Parathyroid adenoma (tissue), 2 donors: ENCODE results near the gene GJB5.
"Not testable (repeated sequence)": the region's sequence is repeated elsewhere in the genome, so short reads cannot be mapped to it uniquely, and the experiment has no call there.

Experiments used
- H2AFZ ChIP-seq: fragments of 300-600 bp; sonication (generic); one replicate; pipeline ENCODE4 v1.7.0; 2017; ENCODE audit warnings: antibody characterized with exemption, mild to moderate bottlenecking
- H3K27ac ChIP-seq: fragments of 300-600 bp; sonication (generic); one replicate; pipeline ENCODE4 v1.7.0; 2017
- H3K27me3 ChIP-seq: fragments of 300-600 bp; sonication (generic); one replicate; pipeline ENCODE4 v1.7.0; 2017; ENCODE audit warnings: low read length; ENCODE audit not compliant: control insufficient read depth, insufficient read depth
- H3K36me3 ChIP-seq: fragments of 300-600 bp; sonication (generic); one replicate; pipeline ENCODE4 v1.7.0; 2017; ENCODE audit warnings: low read length; ENCODE audit not compliant: control insufficient read depth, insufficient read depth
- H3K4me1 ChIP-seq: fragments of 300-600 bp; sonication (generic); one replicate; pipeline ENCODE4 v1.7.0; 2017; ENCODE audit warnings: control low read depth
- H3K4me2 ChIP-seq: fragments of 300-600 bp; sonication (generic); one replicate; pipeline ENCODE4 v1.7.0; 2017; ENCODE audit warnings: low read length
- H3K4me3 ChIP-seq: fragments of 300-600 bp; sonication (generic); one replicate; pipeline ENCODE4 v1.7.0; 2017; ENCODE audit warnings: low read depth, low read length
- H3K79me2 ChIP-seq: fragments of 300-600 bp; sonication (generic); one replicate; pipeline ENCODE4 v1.7.0; 2017; ENCODE audit warnings: control low read depth
- H3K9ac ChIP-seq: fragments of 300-600 bp; sonication (generic); one replicate; pipeline ENCODE4 v1.7.0; 2017; ENCODE audit warnings: mild to moderate bottlenecking
- H3K9me3 ChIP-seq: fragments of 300-600 bp; sonication (generic); one replicate; pipeline ENCODE4 v1.7.0; 2017; ENCODE audit warnings: low read length; ENCODE audit not compliant: control insufficient read depth
- CTCF ChIP-seq: fragments of 300-600 bp; sonication (generic); IDR thresholded peaks from one replicate; pipeline ENCODE4 v1.7.0; 2017; ENCODE audit warnings: antibody characterized with exemption, mild to moderate bottlenecking
- donor health status: primary hyperparathyroidism.

GJB5 gene

DNA sequence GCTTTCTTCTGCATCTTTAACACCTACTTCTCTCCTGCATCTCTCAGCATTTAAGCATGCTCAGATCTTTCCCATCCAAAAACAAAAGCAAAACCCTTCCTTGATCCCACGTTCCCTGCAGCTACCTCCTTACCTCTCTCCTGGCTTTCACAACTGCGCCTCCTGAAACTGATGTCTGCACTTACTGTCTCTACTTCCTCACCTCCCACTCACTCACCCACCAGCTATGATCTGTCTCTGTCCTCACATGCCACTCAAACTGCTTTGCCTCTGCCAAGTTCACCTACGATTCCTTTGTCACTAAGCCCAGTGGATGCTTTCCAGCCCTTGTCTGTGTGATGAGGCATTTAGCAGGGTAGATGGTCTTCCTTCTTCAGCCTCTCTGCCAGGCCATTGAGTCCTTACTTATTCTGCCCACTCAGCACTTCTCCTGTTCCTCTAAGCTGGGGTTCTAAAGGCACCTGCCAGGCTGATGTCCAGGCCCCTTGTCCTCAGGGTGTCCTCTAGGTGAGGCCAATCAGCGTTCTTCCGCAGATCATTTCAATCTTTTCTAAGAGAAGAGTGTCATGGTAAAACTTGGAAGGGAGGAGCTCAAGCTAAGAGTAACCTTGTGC is 16.2 kb downstream of the GJB5 start:
- H3K4me2 ChIP-seq, result no peak overlapping the region
- no peak overlapping the region for H3K27ac ChIP-seq
- H3K79me2 ChIP-seq, result no peaks in the 10 kb centered on the region
- no peaks in the 10 kb centered on the region for H3K27me3 ChIP-seq
- no peak overlapping the region for H2AFZ ChIP-seq
- H3K9ac ChIP-seq, result no peak overlapping the region
- H3K4me1 ChIP-seq, result no peaks in the 10 kb centered on the region
- TF ChIP-seq CTCF, result no peak
- no peaks in the 10 kb centered on the region for H3K36me3 ChIP-seq
- no peaks in the 10 kb centered on the region for H3K9me3 ChIP-seq
- no peak overlapping the region for H3K4me3 ChIP-seq

DNA sequence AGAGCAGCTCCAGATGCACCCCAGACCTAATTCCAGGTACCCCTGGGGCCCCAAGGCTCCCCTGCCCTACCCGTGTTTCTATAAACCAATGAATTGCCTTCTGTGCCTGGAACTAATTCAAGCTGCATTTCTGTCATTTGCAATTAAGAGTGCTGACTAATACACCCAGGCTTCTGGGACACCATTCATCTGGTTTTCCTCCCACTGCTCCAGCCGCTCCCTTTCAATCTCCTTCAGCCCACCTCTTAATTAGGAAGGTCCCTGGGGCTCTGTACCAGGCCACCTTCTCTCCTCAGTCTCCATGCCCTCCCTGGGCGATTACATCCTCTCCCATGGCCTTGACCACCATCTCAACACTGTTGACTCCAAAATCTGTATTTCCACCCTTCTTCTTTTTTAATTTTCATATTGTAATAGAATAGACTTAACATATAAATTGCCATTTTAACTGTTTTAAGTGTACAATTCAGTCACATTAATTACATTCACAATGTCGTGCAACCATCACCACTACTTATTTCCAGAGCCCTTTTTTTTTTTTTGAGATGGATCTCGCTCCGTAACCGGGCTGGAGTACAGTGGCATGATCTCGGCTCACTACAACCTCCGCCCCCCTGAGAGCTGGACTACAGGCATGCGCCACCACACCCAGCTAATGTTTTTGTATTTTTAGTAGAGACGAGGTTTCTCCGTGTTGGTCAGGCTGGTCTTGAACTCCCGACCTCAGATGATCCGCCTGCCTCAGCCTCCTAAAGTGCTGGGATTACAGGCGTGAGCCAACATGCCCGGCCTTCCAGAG is 16.9 kb downstream of the GJB5 start:
- no peak overlapping the region for H3K27ac ChIP-seq
- H3K4me1 ChIP-seq, result no peaks in the 10 kb centered on the region
- no peak for TF ChIP-seq CTCF

DNA sequence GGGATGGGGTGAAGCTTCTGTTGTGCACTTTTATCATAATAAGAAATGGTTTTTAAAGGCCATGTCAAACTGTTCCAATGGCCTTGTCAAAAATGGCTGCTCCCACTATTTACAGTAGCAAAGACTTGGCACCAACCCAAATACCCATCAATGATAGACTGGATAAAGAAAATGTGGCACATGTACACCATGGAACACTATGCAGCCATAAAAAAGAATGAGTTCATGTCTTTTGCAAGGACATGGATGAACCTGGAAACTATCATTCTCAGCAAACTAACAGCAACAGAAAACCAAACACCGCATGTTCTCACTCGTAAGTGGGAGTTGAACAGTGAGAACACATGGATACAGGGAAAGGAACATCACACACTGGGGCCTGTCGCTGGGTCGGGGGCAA is 18.3 kb downstream of the GJB5 start:
- H3K9ac ChIP-seq, H3K79me2 ChIP-seq, H3K9me3 ChIP-seq, H3K36me3 ChIP-seq, H3K4me1 ChIP-seq, H3K4me3 ChIP-seq, H2AFZ ChIP-seq, H3K27me3 ChIP-seq, H3K4me2 ChIP-seq, H3K27ac ChIP-seq: not testable (repeated sequence)

More for the DNA sequence above, 16.9 kb downstream of the GJB5 start:
- Histone ChIP-seq H3K9ac (no peak overlapping the region), H3K4me2 (no peak overlapping the region), H2AFZ (no peak overlapping the region), H3K36me3 (no peaks in the 10 kb centered on the region), H3K27me3 (no peaks in the 10 kb centered on the region), H3K9me3 (no peaks in the 10 kb centered on the region), H3K79me2 (no peaks in the 10 kb centered on the region), H3K4me3 (no peak overlapping the region)

GRCh38 chr1:34774957-34775356 is 20.1 kb downstream of the GJB5 start:
- no peaks in the 10 kb centered on the region for H3K27me3 ChIP-seq
- no peak overlapping the region for H3K9ac ChIP-seq
- no peak overlapping the region for H2AFZ ChIP-seq
- H3K4me1 ChIP-seq, result no peaks in the 10 kb centered on the region
- TF ChIP-seq CTCF, result no peak
- no peaks in the 10 kb centered on the region for H3K79me2 ChIP-seq
- H3K4me2 ChIP-seq, result no peak overlapping the region
- H3K27ac ChIP-seq, result no peak overlapping the region
- H3K4me3 ChIP-seq, result no peak overlapping the region
- H3K9me3 ChIP-seq, result no peaks in the 10 kb centered on the region
- no peaks in the 10 kb centered on the region for H3K36me3 ChIP-seq

DNA sequence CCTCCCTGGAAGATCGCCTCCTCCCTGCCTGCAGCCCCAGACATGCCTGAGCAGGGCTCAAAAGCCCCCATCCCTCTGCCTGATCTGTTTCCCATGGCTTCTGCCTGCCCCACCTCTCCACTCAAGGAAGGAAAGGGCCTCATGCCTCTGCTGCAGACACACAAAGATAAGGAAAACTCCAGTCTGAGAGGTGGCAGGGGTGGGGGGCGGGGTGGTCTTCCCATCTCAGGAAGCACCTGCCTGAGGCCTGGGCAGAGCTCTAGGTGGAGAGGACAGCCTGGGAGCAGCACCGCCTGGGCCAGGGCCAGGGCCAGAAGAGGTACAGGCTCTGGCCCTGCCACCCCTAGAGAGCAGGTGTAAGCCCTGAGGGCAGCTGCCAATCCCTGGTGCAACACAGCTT is 22.1 kb downstream of the GJB5 start:
- Histone ChIP-seq H3K27me3 (no peaks in the 10 kb centered on the region), H3K9me3 (no peaks in the 10 kb centered on the region), H3K27ac (no peak overlapping the region), H3K4me1 (no peaks in the 10 kb centered on the region), H3K4me2 (no peak overlapping the region), H2AFZ (no peak overlapping the region), H3K79me2 (no peaks in the 10 kb centered on the region), H3K4me3 (no peak overlapping the region), H3K9ac (no peak overlapping the region), H3K36me3 (no peaks in the 10 kb centered on the region)
- no peak for TF ChIP-seq CTCF
